Uterus (tissue), 2 donors: ENCODE data around the gene ARID3C.

Experiments used
- CTCF ChIP-seq, 4 experiments: fragments of 200-600 bp in 2 of 4; fragments of 450-650 bp in 2 of 4; sonication (generic) in 2 of 4; IDR thresholded peaks; one replicate each; pipeline ENCODE4 v1.5.1; 2016 to 2019; ENCODE audit warnings: antibody characterized with exemption in 4 of 4, mild to moderate bottlenecking in 2 of 4, moderate library complexity in 1 of 4
- POLR2A ChIP-seq, 2 donors: fragments of 450-650 bp; IDR thresholded peaks; one replicate each; pipeline ENCODE4 v1.6.1; 2016; ENCODE audit warnings: antibody characterized with exemption in 2 of 2, mild to moderate bottlenecking in 1 of 2, moderate library complexity in 1 of 2

- no peak for TF ChIP-seq CTCF (IDR thresholded peaks at IDR 0.05)
- TF ChIP-seq POLR2A (IDR thresholded peaks at IDR 0.05), result no peak
Observed at GRCh38 chr9:34663303-34663605, 34.4 kb upstream of the ARID3C start.
